HCT116 (cell line): ENCODE data around the gene USP15. TPM values are rescaled to one million over a fixed set of nuclear protein-coding genes. Genes with fewer than 3 reads are reported as not detected.

ENCODE experiments used
- ATAC-seq: fragments of 200-7000 bp; cut with Tn5 transposase; 2 replicates; pipeline ENCODE4 v1.9.1; 2020; ENCODE audit warnings: mild to moderate bottlenecking, moderate library complexity
- BruUV-seq: library from RNA; stranded (reverse); fragments of 400-500 nt; replicated peaks from 2 replicates; lab custom pipeline; 2021; lab: Mats Ljungman, UMichigan
- CTCF ChIA-PET: fragments of 300-600 bp; sonication (Branson Sonifier 250); formaldehyde crosslinking; loops from one replicate; lab custom pipeline; 2021; ENCODE audit warnings: antibody characterized with exemption; lab: Charles Lee
- POLR2A ChIA-PET: fragments of 300-600, 350-600 bp; sonication (Branson Sonifier 250); formaldehyde crosslinking; loops from one replicate; lab custom pipeline; 2021; ENCODE audit warnings: antibody characterized with exemption; lab: Charles Lee
- RAD21 ChIA-PET, 2 experiments: fragments of 300-600 bp; sonication (Branson Sonifier 250); formaldehyde crosslinking; loops; one replicate each; lab custom pipeline; 2023; ENCODE audit warnings: low total read pairs in 2 of 2; ENCODE audit not compliant: uncharacterized antibody in 2 of 2, unreplicated experiment in 2 of 2, low non-redundant PET in 1 of 2; lab: Charles Lee
- DNase-seq: peaks from one replicate; pipeline ENCODE4 v3.0.0-alpha.2; 2010; ENCODE audit warnings: low read depth, low spot score
- H2AFZ ChIP-seq: fragments of 200-600 bp; shearing (Covaris generic), sonication (generic); 2 replicates; pipeline ENCODE4 v1.6.1; 2017; ENCODE audit warnings: low read depth, mixed run types, mixed read lengths, antibody characterized with exemption, low read length; ENCODE audit not compliant: poor library complexity, severe bottlenecking
- H3K27ac ChIP-seq: 2 replicates; pipeline ENCODE4 v1.5.1; 2012; ENCODE audit warnings: low read depth, low read length
- H3K27me3 ChIP-seq: fragments of 200-600 bp; sonication (generic); 2 replicates; pipeline ENCODE4 v1.6.1; 2016; ENCODE audit warnings: mixed run types, low read length, mixed read lengths; ENCODE audit not compliant: insufficient read depth
- H3K36me3 ChIP-seq, 2 experiments: fragments of 200-500 bp in 1 of 2; fragments of 200-600 bp in 1 of 2; sonication (Bioruptor generic) in 1 of 2; sonication (generic) in 1 of 2; 2 replicates each; pipeline versions ENCODE4 v1.5.1 to v1.6.1; 2014 to 2016; ENCODE audit warnings: low read length in 2 of 2, inconsistent platforms in 1 of 2, mixed read lengths in 1 of 2, mixed run types in 1 of 2; ENCODE audit not compliant: insufficient read depth in 2 of 2, control insufficient read depth in 1 of 2
- H3K4me1 ChIP-seq, 2 experiments: fragments of 200-600 bp in 1 of 2; sonication (generic) in 1 of 2; 2 replicates each; pipeline versions ENCODE4 v1.5.1 to v1.6.1; 2012 to 2017; ENCODE audit warnings: low read length in 2 of 2, inconsistent platforms in 1 of 2, mild to moderate bottlenecking in 1 of 2, mixed read lengths in 1 of 2, mixed run types in 1 of 2, moderate library complexity in 1 of 2; ENCODE audit not compliant: insufficient read depth in 2 of 2, control insufficient read depth in 1 of 2
- H3K4me2 ChIP-seq: fragments of 200-600 bp; sonication (generic); 2 replicates; pipeline ENCODE4 v1.6.1; 2017; ENCODE audit warnings: mixed run types, low read length, mixed read lengths
- H3K4me3 ChIP-seq, 2 experiments: fragments of 200-600 bp in 1 of 2; sonication (generic) in 1 of 2; replicated peaks in 1 of 2; 2 replicates each; pipeline ENCODE4 v1.5.1; 2011 to 2016; ENCODE audit warnings: low read length in 2 of 2, control low read depth in 1 of 2, low read depth in 1 of 2, mild to moderate bottlenecking in 1 of 2, mixed read lengths in 1 of 2, mixed run types in 1 of 2
- H3K79me2 ChIP-seq: fragments of 200-600 bp; sonication (generic); 2 replicates; pipeline ENCODE4 v1.6.1; 2017; ENCODE audit warnings: mild to moderate bottlenecking, mixed run types, low read length, moderate library complexity, mixed read lengths; ENCODE audit not compliant: insufficient read depth
- H3K9ac ChIP-seq: fragments of 200-600 bp; sonication (generic); 2 replicates; pipeline ENCODE4 v1.6.1; 2016; ENCODE audit warnings: low read length, mixed read lengths
- H3K9me2 ChIP-seq: fragments of 200-600 bp; sonication (generic), shearing (Covaris generic); 2 replicates; pipeline ENCODE4 v1.6.1; 2017; ENCODE audit warnings: mixed run types, mild to moderate bottlenecking, moderate library complexity; ENCODE audit not compliant: insufficient read depth
- H3K9me3 ChIP-seq, 2 experiments: fragments of 200-500 bp in 1 of 2; fragments of 200-600 bp in 1 of 2; sonication (Bioruptor generic) in 1 of 2; sonication (generic) in 1 of 2; 2 replicates each; pipeline ENCODE4 v1.6.1; 2014 to 2017; ENCODE audit warnings: low read length in 2 of 2, mixed read lengths in 2 of 2, inconsistent platforms in 1 of 2, low read depth in 1 of 2, mild to moderate bottlenecking in 1 of 2, mixed run types in 1 of 2, moderate library complexity in 1 of 2; ENCODE audit not compliant: control insufficient read depth in 1 of 2, insufficient read depth in 1 of 2
- H4K20me1 ChIP-seq: fragments of 200-600 bp; sonication (generic), shearing (Covaris generic); 2 replicates; pipeline ENCODE4 v1.6.1; 2017; ENCODE audit warnings: mixed run types, mild to moderate bottlenecking, moderate library complexity; ENCODE audit not compliant: insufficient read depth
- CBX3 ChIP-seq: IDR thresholded peaks from 2 replicates; pipeline ENCODE4 v1.6.1; 2012; ENCODE audit warnings: low read depth
- CEBPB ChIP-seq: IDR thresholded peaks from 2 replicates; pipeline ENCODE4 v1.6.1; 2012; ENCODE audit warnings: low read depth
- EGR1 ChIP-seq: IDR thresholded peaks from 2 replicates; pipeline ENCODE4 v1.6.1; 2012; ENCODE audit warnings: low read depth
- EZH2 ChIP-seq: fragments of 200-600 bp; sonication (generic); IDR thresholded peaks from 2 replicates; pipeline ENCODE4 v1.6.1; 2017; ENCODE audit warnings: antibody characterized with exemption, mixed run types
- FOSL1 ChIP-seq: IDR thresholded peaks from 2 replicates; pipeline ENCODE4 v1.6.1; 2012; ENCODE audit warnings: low read depth
- JUND ChIP-seq: IDR thresholded peaks from 2 replicates; pipeline ENCODE4 v1.6.1; 2012
- MAX ChIP-seq: IDR thresholded peaks from 2 replicates; pipeline ENCODE4 v1.6.1; 2012
- POLR2A ChIP-seq: IDR thresholded peaks from 2 replicates; pipeline ENCODE4 v1.7.0; 2011; ENCODE audit warnings: borderline replicate concordance; ENCODE audit not compliant: insufficient read depth, insufficient read length; ENCODE audit errors: extremely low read depth
- POLR2AphosphoS5 ChIP-seq: IDR thresholded peaks from 2 replicates; pipeline ENCODE4 v1.6.1; 2011; ENCODE audit warnings: mild to moderate bottlenecking, low read depth, low read length, moderate library complexity
- RAD21 ChIP-seq: IDR thresholded peaks from 2 replicates; pipeline ENCODE4 v1.6.1; 2012; ENCODE audit warnings: low read depth, mild to moderate bottlenecking
- REST ChIP-seq: IDR thresholded peaks from 2 replicates; pipeline ENCODE4 v1.6.1; 2012; ENCODE audit warnings: low read depth
- SIN3A ChIP-seq: IDR thresholded peaks from 2 replicates; pipeline ENCODE4 v1.6.1; 2012; ENCODE audit warnings: low read depth
- SP1 ChIP-seq: IDR thresholded peaks from 2 replicates; pipeline ENCODE4 v1.6.1; 2012; ENCODE audit warnings: low read depth
- TCF7L2 ChIP-seq: IDR thresholded peaks from 2 replicates; pipeline ENCODE4 v1.7.0; 2011; ENCODE audit warnings: borderline replicate concordance, inconsistent platforms; ENCODE audit not compliant: insufficient read depth, insufficient read length; ENCODE audit errors: extremely low read depth
- YY1 ChIP-seq: IDR thresholded peaks from 2 replicates; pipeline ENCODE4 v1.6.1; 2011; ENCODE audit warnings: low read length, low read depth, moderate library complexity, mild to moderate bottlenecking; ENCODE audit not compliant: insufficient replicate concordance; ENCODE audit errors: extremely low read depth
- ZFX ChIP-seq: fragments of 450-650 bp; IDR thresholded peaks from 2 replicates; pipeline ENCODE4 v1.6.1; 2017
- ZNF274 ChIP-seq: fragments of 200-500 bp; sonication (Bioruptor generic); IDR thresholded peaks from 2 replicates; pipeline ENCODE4 v1.6.1; 2014; ENCODE audit warnings: mild to moderate bottlenecking, low read depth, low read length, inconsistent platforms
- intact Hi-C: fragments of 100-400 bp; cut with micrococcal nuclease; formaldehyde crosslinking; loops from 2 replicates; pipeline ENCODE4 v1.10.0; 2022
- total RNA-seq: library from RNA; stranded (reverse); gene quantifications from one replicate; pipeline ENCODE4 v1.2.1, GENCODE V29; 2021; ENCODE audit not compliant: unreplicated experiment
- TF ChIP-seq, protein P1 (sequence below): IDR thresholded peaks from 2 replicates; pipeline ENCODE4 v1.6.1; 2011; ENCODE audit warnings: mild to moderate bottlenecking, low read length, moderate library complexity; ENCODE audit not compliant: insufficient replicate concordance; ENCODE audit errors: extremely low read depth
- TF ChIP-seq, protein P2 (sequence below), 3 experiments: fragments of 200-600 bp in 1 of 3; sonication (generic) in 1 of 3; IDR thresholded peaks in 2 of 3; conservative IDR thresholded peaks in 1 of 3; 2 replicates each; pipeline ENCODE4 v1.5.1; 2012 to 2017; ENCODE audit warnings: low read depth in 2 of 3, low read length in 2 of 3, antibody characterized with exemption in 1 of 3, borderline replicate concordance in 1 of 3, control low read depth in 1 of 3, mild to moderate bottlenecking in 1 of 3, mixed read lengths in 1 of 3, mixed run types in 1 of 3, moderate library complexity in 1 of 3; ENCODE audit not compliant: insufficient read depth in 1 of 3
- TF ChIP-seq, protein P3 (sequence below): IDR thresholded peaks from 2 replicates; pipeline ENCODE4 v1.6.1; 2012

The USP15 gene
- total RNA-seq, 1 experiment from 2014 or later = 49.5 TPM

DNA sequence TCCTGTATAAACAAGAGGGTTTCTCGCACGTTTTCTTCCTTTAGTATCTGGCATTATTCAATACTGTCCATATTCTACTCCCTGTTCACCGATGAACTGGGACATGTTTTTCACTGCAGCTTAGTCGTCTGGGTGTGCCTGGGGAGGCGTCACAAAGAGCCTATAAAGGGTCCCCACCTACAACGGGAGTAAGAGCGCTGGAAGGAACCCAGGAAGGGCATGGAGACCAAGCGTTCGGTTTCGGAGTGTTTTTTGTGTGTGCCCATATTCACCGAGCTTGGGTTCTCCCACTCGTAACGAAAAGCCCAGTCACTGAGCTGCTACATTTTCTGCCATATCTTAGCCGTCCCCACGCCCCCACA, 592 bp upstream of the USP15 start:
- H3K27me3 ChIP-seq = no peaks in the 10 kb centered on the region
- DNase-seq = no peak
- H3K4me2 ChIP-seq = peak overlapping the region; percentile 76
- TF ChIP-seq CBX3 = no peak
- TF ChIP-seq, protein P1, sequence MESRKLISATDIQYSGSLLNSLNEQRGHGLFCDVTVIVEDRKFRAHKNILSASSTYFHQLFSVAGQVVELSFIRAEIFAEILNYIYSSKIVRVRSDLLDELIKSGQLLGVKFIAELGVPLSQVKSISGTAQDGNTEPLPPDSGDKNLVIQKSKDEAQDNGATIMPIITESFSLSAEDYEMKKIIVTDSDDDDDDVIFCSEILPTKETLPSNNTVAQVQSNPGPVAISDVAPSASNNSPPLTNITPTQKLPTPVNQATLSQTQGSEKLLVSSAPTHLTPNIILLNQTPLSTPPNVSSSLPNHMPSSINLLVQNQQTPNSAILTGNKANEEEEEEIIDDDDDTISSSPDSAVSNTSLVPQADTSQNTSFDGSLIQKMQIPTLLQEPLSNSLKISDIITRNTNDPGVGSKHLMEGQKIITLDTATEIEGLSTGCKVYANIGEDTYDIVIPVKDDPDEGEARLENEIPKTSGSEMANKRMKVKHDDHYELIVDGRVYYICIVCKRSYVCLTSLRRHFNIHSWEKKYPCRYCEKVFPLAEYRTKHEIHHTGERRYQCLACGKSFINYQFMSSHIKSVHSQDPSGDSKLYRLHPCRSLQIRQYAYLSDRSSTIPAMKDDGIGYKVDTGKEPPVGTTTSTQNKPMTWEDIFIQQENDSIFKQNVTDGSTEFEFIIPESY = no peak
- TF ChIP-seq POLR2AphosphoS5 = no peak
- TF ChIP-seq EGR1 = no peak
- no peak for TF ChIP-seq POLR2A
- no peak for TF ChIP-seq SP1
- TF ChIP-seq TCF7L2 = no peak
- no peak for TF ChIP-seq RAD21
- TF ChIP-seq SIN3A = no peak
- no peak for TF ChIP-seq MAX
- TF ChIP-seq YY1 = no peak
- no peak for TF ChIP-seq EZH2
- no peak for TF ChIP-seq CEBPB
- TF ChIP-seq, protein P2, sequence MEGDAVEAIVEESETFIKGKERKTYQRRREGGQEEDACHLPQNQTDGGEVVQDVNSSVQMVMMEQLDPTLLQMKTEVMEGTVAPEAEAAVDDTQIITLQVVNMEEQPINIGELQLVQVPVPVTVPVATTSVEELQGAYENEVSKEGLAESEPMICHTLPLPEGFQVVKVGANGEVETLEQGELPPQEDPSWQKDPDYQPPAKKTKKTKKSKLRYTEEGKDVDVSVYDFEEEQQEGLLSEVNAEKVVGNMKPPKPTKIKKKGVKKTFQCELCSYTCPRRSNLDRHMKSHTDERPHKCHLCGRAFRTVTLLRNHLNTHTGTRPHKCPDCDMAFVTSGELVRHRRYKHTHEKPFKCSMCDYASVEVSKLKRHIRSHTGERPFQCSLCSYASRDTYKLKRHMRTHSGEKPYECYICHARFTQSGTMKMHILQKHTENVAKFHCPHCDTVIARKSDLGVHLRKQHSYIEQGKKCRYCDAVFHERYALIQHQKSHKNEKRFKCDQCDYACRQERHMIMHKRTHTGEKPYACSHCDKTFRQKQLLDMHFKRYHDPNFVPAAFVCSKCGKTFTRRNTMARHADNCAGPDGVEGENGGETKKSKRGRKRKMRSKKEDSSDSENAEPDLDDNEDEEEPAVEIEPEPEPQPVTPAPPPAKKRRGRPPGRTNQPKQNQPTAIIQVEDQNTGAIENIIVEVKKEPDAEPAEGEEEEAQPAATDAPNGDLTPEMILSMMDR (IDR thresholded peaks at IDR 0.05 in 2 of 3, conservative IDR thresholded peaks at IDR 0.05 in 1 of 3; ENCODE audit: borderline replicate concordance in 1 of 3, insufficient read depth in 1 of 3, low read depth in 2 of 3, low read length in 2 of 3) = no peak
- TF ChIP-seq ZFX = no peak
- no peak for TF ChIP-seq JUND
- TF ChIP-seq, protein P3, sequence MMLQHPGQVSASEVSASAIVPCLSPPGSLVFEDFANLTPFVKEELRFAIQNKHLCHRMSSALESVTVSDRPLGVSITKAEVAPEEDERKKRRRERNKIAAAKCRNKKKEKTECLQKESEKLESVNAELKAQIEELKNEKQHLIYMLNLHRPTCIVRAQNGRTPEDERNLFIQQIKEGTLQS = no peak
- TF ChIP-seq ZNF274 = no peak
- TF ChIP-seq FOSL1 = no peak
- no peak for TF ChIP-seq REST
- H3K9ac ChIP-seq = peak overlapping the region; percentile 73
- H3K4me1 ChIP-seq = peaks cover 3 to 24% of the 10 kb centered on the region in 2 experiments; a peak in 3 of 4 replicates
- peak overlapping the region; percentile 20 for H2AFZ ChIP-seq
- no peaks in the 10 kb centered on the region for H3K36me3 ChIP-seq
- ChIA-PET POLR2A (interaction anchor here (0.7 to 1.4 kb wide), 4 partner anchors 8 to 33 kb away, joined by 3 to 4 read pairs (median 3); no protein-coding TSS in a partner anchor), RAD21 (no interaction called here), CTCF (interaction anchor here (0.7 to 1.3 kb wide), 3 partner anchors 12 to 136 kb away, joined by 3 read pairs; no protein-coding TSS in a partner anchor)
- H3K79me2 ChIP-seq = peaks cover 44% of the 10 kb centered on the region
- no peaks in the 10 kb centered on the region for H3K9me3 ChIP-seq
- H3K9me2 ChIP-seq = no peaks in the 10 kb centered on the region
- ATAC-seq = peak; percentile 48
- no peaks in the 10 kb centered on the region for H4K20me1 ChIP-seq
- TSS peak; percentile 81 for BruUV-seq
- peak overlapping the region; percentile 74 for H3K27ac ChIP-seq
- intact Hi-C loops = no loop called here
- peak overlapping the region; percentile 56 to 84 for H3K4me3 ChIP-seq
